Right lobe of liver (tissue), 6 donors: ENCODE measurements around the gene CARMIL1. TPM values are rescaled to one million over a fixed set of nuclear protein-coding genes. Genes with fewer than 3 reads are reported as not detected.

Source experiments
- ATAC-seq, 4 donors: fragments of 200-7000 bp; cut with Tn5 transposase; one replicate each; pipeline ENCODE4 v1.9.1; 2020; ENCODE audit warnings: mild to moderate bottlenecking in 4 of 4, moderate library complexity in 4 of 4
- DNase-seq, 3 donors: peaks; one replicate each; pipeline ENCODE4 v3.0.0-alpha.2; 2020
- H3K27ac ChIP-seq, 3 donors: fragments of 200-600 bp; one replicate each; pipeline ENCODE4 v1.8.0; 2022
- H3K27me3 ChIP-seq, 2 donors: fragments of 200-600 bp; one replicate each; pipeline ENCODE4 v1.8.0; 2022
- H3K36me3 ChIP-seq, 4 donors: fragments of 200-600 bp; sonication (generic) in 1 of 4; one replicate each; pipeline versions ENCODE4 v1.5.1 to v1.8.0; 2017 to 2022; ENCODE audit warnings: control low read depth in 1 of 4
- H3K4me1 ChIP-seq, 4 donors: fragments of 200-600 bp; sonication (generic) in 1 of 4; one replicate each; pipeline versions ENCODE4 v1.5.1 to v1.8.0; 2017 to 2022; ENCODE audit warnings: control low read depth in 1 of 4
- H3K4me3 ChIP-seq, 3 donors: fragments of 200-600 bp; one replicate each; pipeline ENCODE4 v1.8.0; 2022
- H3K9me3 ChIP-seq, 4 donors: fragments of 200-600 bp; sonication (generic) in 1 of 4; one replicate each; pipeline versions ENCODE4 v1.5.1 to v1.8.0; 2017 to 2022; ENCODE audit warnings: control low read depth in 1 of 4
- POLR2A ChIP-seq: fragments of 450-650 bp; IDR thresholded peaks from one replicate; pipeline ENCODE4 v1.6.1; 2017; ENCODE audit warnings: antibody characterized with exemption, mild to moderate bottlenecking
- WGBS: methylation state at CpG from one replicate; pipeline ENCODE4 v1.1.6; 2018; ENCODE audit warnings: low coverage, low lambda C conversion rate; ENCODE audit not compliant: insufficient coverage; ENCODE audit errors: missing lambda C conversion rate; 5-methylcytosine and 5-hydroxymethylcytosine counted together
- intact Hi-C, 2 donors: fragments of 100-400 bp; cut with DNase I; formaldehyde crosslinking; loops; one replicate each; pipeline versions ENCODE4 v1.11.2 to v1.14.1; 2022
- total RNA-seq, 6 experiments: library from RNA; depleted of rRNA in 2 of 6; stranded (reverse); fragments of >200 nt in 2 of 6; fragmentation: NEBNext Ultra II Directional in 3 of 6; extraction: Animal tissue kit (Norgen Biotek cat#: 25700) in 3 of 6; gene quantifications; one replicate each; pipeline versions ENCODE4 v1.1.0 to v1.2.4, GENCODE V29; 2016 to 2023
- TF ChIP-seq, protein P1 (sequence below), 4 donors: fragments of 200-600 bp in 3 of 4; fragments of 450-650 bp in 1 of 4; IDR thresholded peaks; one replicate each; pipeline versions ENCODE4 v1.5.1 to v1.8.0; 2016 to 2022; ENCODE audit warnings: antibody characterized with exemption in 4 of 4, mild to moderate bottlenecking in 2 of 4
- donor health status: DM: no; HTN: yes; CAD: no.
- donor health status: DM: no; HTN: no; CAD: no.
- donor health status: DM: no; HTN: no; CAD: no.
- donor health status: DM: no; HTN: yes; CAD: no.
- donor health status: DM: no; HTN: yes; CAD: no.

Gene CARMIL1
- total RNA-seq, 6 experiments from 2014 or later: 3.3 to 8.6 (median 4.6) TPM

DNA sequence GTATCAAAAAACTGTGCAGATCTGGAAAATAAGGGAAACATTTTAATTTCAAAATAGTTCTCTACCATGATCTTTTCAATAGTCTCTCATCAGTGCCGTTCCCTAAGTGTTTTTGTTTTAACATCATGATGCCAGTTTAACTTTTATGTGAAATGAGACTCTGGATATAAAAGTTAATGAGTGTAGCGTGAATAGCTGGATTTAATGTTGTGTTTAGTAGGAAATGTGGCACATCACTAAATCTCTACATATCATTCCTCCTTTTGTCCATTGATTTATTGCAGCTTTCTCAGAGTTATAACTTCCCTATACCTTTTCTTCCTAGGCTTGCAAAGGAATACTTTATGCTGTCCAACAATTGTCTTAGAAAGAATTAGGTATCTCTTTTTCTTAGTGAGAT, 291.4 kb downstream of the CARMIL1 start:
- WGBS: 78% methylated on average over 2 of the region's 2 CpGs
- no peaks in the 10 kb centered on the region for H3K4me1 ChIP-seq
- H3K27ac ChIP-seq: no peak overlapping the region
- no peaks in the 10 kb centered on the region for H3K27me3 ChIP-seq
- H3K36me3 ChIP-seq: no peaks in the 10 kb centered on the region
- TF ChIP-seq POLR2A: no peak
- TF ChIP-seq, protein P1, sequence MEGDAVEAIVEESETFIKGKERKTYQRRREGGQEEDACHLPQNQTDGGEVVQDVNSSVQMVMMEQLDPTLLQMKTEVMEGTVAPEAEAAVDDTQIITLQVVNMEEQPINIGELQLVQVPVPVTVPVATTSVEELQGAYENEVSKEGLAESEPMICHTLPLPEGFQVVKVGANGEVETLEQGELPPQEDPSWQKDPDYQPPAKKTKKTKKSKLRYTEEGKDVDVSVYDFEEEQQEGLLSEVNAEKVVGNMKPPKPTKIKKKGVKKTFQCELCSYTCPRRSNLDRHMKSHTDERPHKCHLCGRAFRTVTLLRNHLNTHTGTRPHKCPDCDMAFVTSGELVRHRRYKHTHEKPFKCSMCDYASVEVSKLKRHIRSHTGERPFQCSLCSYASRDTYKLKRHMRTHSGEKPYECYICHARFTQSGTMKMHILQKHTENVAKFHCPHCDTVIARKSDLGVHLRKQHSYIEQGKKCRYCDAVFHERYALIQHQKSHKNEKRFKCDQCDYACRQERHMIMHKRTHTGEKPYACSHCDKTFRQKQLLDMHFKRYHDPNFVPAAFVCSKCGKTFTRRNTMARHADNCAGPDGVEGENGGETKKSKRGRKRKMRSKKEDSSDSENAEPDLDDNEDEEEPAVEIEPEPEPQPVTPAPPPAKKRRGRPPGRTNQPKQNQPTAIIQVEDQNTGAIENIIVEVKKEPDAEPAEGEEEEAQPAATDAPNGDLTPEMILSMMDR (IDR thresholded peaks at IDR 0.05): no peak
- no peak for DNase-seq
- no peak for ATAC-seq
- no peak overlapping the region for H3K4me3 ChIP-seq
- intact Hi-C loops: no loop called here
- no peaks in the 10 kb centered on the region for H3K9me3 ChIP-seq

DNA sequence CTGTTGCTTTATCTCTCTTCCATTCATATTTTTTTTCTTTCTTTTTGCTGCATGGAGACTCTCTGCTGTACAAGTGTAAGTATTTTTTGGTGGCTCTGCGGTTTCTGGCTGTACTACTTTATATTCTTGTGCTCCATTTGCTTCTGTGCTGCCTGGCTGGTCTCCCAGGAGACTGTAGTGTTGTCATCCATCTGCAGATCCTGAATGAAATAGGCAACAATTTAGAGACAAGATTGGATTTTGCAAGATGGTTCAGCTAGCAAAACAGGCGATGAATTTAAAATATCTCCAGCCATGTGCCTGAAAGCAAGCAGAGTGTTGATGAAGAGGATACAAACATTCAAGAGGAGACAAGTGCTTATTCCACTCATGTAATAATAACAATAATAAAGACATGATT, 297.7 kb downstream of the CARMIL1 start:
- Histone ChIP-seq H3K27ac (no peak overlapping the region), H3K36me3 (no peaks in the 10 kb centered on the region), H3K9me3 (no peaks in the 10 kb centered on the region), H3K4me3 (no peak overlapping the region), H3K27me3 (no peaks in the 10 kb centered on the region), H3K4me1 (no peaks in the 10 kb centered on the region)
- no peak for ATAC-seq
- TF ChIP-seq POLR2A: no peak
- TF ChIP-seq, protein P1 (IDR thresholded peaks at IDR 0.05): no peak
- intact Hi-C loops: no loop called here
- no peak for DNase-seq
- WGBS: 90% methylated on average over 2 of the region's 2 CpGs

DNA sequence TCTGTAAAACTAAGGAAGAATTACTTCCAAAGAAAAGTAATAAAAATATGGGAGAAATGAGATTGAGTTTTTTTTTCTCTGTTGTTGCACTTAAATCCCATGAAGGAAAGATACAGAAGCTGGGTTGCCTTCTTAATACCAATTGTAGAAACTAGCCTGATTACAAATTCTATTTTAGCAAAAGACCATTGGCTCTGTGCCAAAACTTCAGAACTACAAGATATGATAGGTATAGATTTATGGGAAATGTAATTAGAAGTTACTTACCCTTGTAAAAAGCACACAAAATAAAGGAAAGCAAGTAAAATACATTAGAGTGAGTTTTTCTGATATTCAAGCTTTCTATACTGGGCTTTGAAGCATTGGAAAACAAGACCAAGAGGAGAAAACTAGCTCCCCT, 299.4 kb downstream of the CARMIL1 start:
- Histone ChIP-seq H3K4me1 (no peaks in the 10 kb centered on the region), H3K27me3 (no peaks in the 10 kb centered on the region), H3K27ac (no peak overlapping the region), H3K4me3 (no peak overlapping the region), H3K9me3 (no peaks in the 10 kb centered on the region), H3K36me3 (no peaks in the 10 kb centered on the region)
- intact Hi-C loops: no loop called here
- TF ChIP-seq POLR2A: no peak
- TF ChIP-seq, protein P1 (IDR thresholded peaks at IDR 0.05): no peak
- DNase-seq: no peak
- no peak for ATAC-seq

DNA sequence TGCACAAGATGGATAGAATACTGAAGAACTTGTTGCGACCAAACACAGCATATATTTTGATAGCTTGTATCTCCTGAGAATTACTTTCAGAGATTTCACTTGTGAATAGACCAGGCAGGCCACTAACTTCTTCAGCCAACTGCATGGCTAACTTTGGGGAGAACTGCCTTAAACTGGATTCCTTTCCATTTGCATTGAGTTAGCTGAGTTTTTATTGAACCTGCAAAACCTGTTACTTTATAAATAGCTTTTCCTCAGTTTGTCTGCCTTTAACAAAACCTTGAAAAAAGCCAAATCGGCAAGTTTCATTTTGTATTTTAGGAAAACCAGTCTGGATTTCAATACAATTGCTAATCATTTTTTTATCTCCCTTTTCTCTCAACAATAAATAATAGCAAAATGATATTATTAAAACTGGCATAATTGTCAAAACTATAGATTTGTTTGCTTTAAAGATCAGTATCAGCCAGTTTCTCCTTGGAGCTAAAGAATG, 300.3 kb downstream of the CARMIL1 start:
- Histone ChIP-seq H3K27me3 (no peaks in the 10 kb centered on the region), H3K4me1 (no peaks in the 10 kb centered on the region), H3K36me3 (no peaks in the 10 kb centered on the region), H3K9me3 (no peaks in the 10 kb centered on the region), H3K4me3 (no peak overlapping the region), H3K27ac (no peak overlapping the region)
- ATAC-seq (no peak), DNase-seq (no peak)
- TF ChIP-seq, protein P1 (IDR thresholded peaks at IDR 0.05): no peak
- TF ChIP-seq POLR2A: no peak
- 90% methylated on average over 2 of the region's 2 CpGs for WGBS
- intact Hi-C loops: no loop called here

DNA sequence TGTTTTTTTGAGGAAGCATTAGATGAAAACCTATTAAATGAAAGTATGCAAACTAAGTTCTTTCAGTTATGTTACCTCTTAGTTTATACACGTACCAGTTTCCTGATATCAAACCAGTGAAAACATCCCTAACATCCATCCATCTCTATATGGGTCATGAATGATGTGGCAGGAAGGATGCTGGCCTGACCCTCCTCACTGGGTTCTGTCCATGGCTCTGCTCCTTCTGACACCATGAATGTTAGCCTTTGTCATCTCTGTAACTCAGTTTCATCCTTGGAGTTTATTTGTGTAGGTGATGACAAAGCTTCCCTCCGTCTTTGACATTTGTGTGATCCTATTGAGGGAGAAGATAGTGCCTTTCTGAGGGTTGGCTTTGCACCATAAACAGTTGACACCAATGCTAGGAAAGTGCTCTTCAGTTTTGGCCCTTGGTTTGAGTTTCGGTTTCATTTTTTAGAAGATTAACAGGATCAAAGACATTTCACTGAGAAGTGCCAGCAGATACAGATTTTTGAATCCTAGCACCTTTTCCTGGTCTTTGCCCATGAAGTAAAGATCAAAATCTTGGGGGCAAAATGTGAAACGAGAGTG, 300.8 kb downstream of the CARMIL1 start:
- no peaks in the 10 kb centered on the region for H3K4me1 ChIP-seq

More for the DNA sequence above, 300.8 kb downstream of the CARMIL1 start:
- no peaks in the 10 kb centered on the region for H3K36me3 ChIP-seq
- intact Hi-C loops: no loop called here
- no peak overlapping the region for H3K27ac ChIP-seq
- ATAC-seq: peak in 1 of 4 donors; percentile 29
- no peak overlapping the region for H3K4me3 ChIP-seq
- H3K27me3 ChIP-seq: no peaks in the 10 kb centered on the region
- DNase-seq: no peak
- 67% methylated on average over 4 of the region's 4 CpGs for WGBS
- TF ChIP-seq POLR2A: no peak
- TF ChIP-seq, protein P1 (IDR thresholded peaks at IDR 0.05): no peak
- no peaks in the 10 kb centered on the region for H3K9me3 ChIP-seq
